ENCODE data around the gene SLC39A11. TPM values are rescaled to one million over a fixed set of nuclear protein-coding genes. Genes with fewer than 3 reads are reported as not detected.

The SLC39A11 gene
- total RNA-seq, 1 experiment from 2014 or later: 46.4 TPM

DNA sequence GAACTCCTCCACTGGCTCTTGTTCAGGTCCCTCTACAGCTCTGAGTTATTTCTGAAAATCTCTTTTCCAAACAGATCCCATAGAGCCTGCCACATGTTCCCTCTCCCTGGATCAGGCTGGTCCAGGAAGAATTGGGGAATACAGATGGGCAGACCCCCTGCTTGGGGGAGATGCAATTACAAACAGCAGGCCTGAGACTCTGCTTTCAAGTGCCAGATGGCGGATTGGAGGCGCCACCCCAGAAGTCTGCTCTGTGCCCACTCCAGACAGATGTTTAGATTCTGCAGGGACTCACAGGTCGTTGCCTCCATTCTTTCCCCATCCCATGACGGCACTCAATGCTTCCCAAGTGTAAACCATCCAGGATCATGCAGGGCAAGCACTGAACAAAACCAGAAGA, 316.6 kb downstream of the SLC39A11 start:
- H3K79me2 ChIP-seq (ENCODE audit: insufficient read depth, low read length): no peaks in the 10 kb centered on the region
- H3K9ac ChIP-seq (ENCODE audit: low read length): no peak overlapping the region
- POLR2A ChIA-PET: no interaction called here
- TF ChIP-seq REST (IDR thresholded peaks at IDR 0.05; ENCODE audit: low read depth) (no peak), YY1 (IDR thresholded peaks at IDR 0.05; ENCODE audit: extremely low read depth, insufficient replicate concordance, low read depth, low read length) (no peak), POLR2AphosphoS5 (IDR thresholded peaks at IDR 0.05; ENCODE audit: low read depth, low read length) (no peak), CBX3 (IDR thresholded peaks at IDR 0.05; ENCODE audit: low read depth) (no peak), ZFX (IDR thresholded peaks at IDR 0.05) (no peak), EZH2 (IDR thresholded peaks at IDR 0.05) (no peak), FOSL1 (IDR thresholded peaks at IDR 0.05; ENCODE audit: low read depth) (no peak), SP1 (IDR thresholded peaks at IDR 0.05; ENCODE audit: low read depth) (no peak), ELF1 (IDR thresholded peaks at IDR 0.05; ENCODE audit: borderline replicate concordance, low read depth) (no peak), SIN3A (IDR thresholded peaks at IDR 0.05; ENCODE audit: low read depth) (no peak), JUND (IDR thresholded peaks at IDR 0.05) (no peak), POLR2A (IDR thresholded peaks at IDR 0.05; ENCODE audit: borderline replicate concordance, extremely low read depth, insufficient read depth, insufficient read length) (no peak)
- TF ChIP-seq, protein P1, sequence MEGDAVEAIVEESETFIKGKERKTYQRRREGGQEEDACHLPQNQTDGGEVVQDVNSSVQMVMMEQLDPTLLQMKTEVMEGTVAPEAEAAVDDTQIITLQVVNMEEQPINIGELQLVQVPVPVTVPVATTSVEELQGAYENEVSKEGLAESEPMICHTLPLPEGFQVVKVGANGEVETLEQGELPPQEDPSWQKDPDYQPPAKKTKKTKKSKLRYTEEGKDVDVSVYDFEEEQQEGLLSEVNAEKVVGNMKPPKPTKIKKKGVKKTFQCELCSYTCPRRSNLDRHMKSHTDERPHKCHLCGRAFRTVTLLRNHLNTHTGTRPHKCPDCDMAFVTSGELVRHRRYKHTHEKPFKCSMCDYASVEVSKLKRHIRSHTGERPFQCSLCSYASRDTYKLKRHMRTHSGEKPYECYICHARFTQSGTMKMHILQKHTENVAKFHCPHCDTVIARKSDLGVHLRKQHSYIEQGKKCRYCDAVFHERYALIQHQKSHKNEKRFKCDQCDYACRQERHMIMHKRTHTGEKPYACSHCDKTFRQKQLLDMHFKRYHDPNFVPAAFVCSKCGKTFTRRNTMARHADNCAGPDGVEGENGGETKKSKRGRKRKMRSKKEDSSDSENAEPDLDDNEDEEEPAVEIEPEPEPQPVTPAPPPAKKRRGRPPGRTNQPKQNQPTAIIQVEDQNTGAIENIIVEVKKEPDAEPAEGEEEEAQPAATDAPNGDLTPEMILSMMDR (IDR thresholded peaks at IDR 0.05 in 2 of 3, conservative IDR thresholded peaks at IDR 0.05 in 1 of 3; ENCODE audit: borderline replicate concordance in 1 of 3, insufficient read depth in 1 of 3, low read depth in 2 of 3, low read length in 2 of 3): no peak
- CTCF ChIA-PET: interaction anchor here (1.2 kb wide), 1 partner anchor 9 kb away, joined by 3 read pairs; no protein-coding TSS in a partner anchor
- H3K36me3 ChIP-seq (ENCODE audit: control insufficient read depth in 1 of 2, insufficient read depth in 2 of 2, low read length in 2 of 2): no peaks in the 10 kb centered on the region
- H3K27ac ChIP-seq (ENCODE audit: low read depth, low read length): no peak overlapping the region
- DNase-seq (ENCODE audit: low read depth, low spot score): no peak
- no peak overlapping the region for H3K4me2 ChIP-seq (ENCODE audit: low read length)
- H3K9me3 ChIP-seq (ENCODE audit: control insufficient read depth in 1 of 2, insufficient read depth in 1 of 2, low read depth in 1 of 2, low read length in 2 of 2): no peaks in the 10 kb centered on the region
- ATAC-seq: no peak
- no peaks in the 10 kb centered on the region for H4K20me1 ChIP-seq (ENCODE audit: insufficient read depth)
- no peaks in the 10 kb centered on the region for H3K4me1 ChIP-seq (ENCODE audit: control insufficient read depth in 1 of 2, insufficient read depth in 2 of 2, low read length in 2 of 2)
- no peak overlapping the region for H2AFZ ChIP-seq (ENCODE audit: low read depth, low read length, poor library complexity, severe bottlenecking)
- H3K9me2 ChIP-seq (ENCODE audit: insufficient read depth): no peaks in the 10 kb centered on the region
- no peak overlapping the region for H3K4me3 ChIP-seq (replicated peaks in 1 of 2; ENCODE audit: low read depth in 1 of 2, low read length in 2 of 2)
- RAD21 ChIA-PET (ENCODE audit: low non-redundant PET in 1 of 2, low total read pairs in 2 of 2, uncharacterized antibody in 2 of 2, unreplicated experiment in 2 of 2): no interaction called here
- no TSS peak for BruUV-seq (replicated peaks)
- intact Hi-C loops (cut with micrococcal nuclease): no loop called here
- H3K27me3 ChIP-seq (ENCODE audit: insufficient read depth, low read length): no peaks in the 10 kb centered on the region
